Measurements from ENCODE around the gene CDKN2C.
A peak's percentile ranks its signal among the peaks of the same experiment; 100 is the strongest.

Gene CDKN2C

DNA sequence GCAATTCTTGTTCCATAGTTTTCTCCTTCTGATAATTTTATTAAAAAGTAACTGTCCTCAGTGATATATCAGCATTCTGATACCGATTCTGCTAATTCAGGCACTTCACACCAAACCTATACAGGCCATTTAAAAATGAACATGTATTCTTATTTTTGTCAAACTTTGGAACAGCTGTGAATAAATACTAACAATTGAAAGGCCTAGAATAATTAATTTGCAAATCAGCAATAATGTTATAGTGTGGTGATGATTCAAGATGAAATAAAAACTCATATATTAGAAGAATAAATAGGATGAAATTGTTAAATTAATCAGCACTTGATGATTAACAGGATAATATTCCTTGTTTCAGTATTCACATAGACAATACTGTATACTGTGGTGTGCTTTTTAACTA is 9.9 kb downstream of the CDKN2C start:
- peak overlapping the region; percentile 85; the same call in 1 of the 2 replicates for H3K4me3 ChIP-seq (ENCODE audit: low read depth, low read length)
- TF ChIP-seq, protein P1, sequence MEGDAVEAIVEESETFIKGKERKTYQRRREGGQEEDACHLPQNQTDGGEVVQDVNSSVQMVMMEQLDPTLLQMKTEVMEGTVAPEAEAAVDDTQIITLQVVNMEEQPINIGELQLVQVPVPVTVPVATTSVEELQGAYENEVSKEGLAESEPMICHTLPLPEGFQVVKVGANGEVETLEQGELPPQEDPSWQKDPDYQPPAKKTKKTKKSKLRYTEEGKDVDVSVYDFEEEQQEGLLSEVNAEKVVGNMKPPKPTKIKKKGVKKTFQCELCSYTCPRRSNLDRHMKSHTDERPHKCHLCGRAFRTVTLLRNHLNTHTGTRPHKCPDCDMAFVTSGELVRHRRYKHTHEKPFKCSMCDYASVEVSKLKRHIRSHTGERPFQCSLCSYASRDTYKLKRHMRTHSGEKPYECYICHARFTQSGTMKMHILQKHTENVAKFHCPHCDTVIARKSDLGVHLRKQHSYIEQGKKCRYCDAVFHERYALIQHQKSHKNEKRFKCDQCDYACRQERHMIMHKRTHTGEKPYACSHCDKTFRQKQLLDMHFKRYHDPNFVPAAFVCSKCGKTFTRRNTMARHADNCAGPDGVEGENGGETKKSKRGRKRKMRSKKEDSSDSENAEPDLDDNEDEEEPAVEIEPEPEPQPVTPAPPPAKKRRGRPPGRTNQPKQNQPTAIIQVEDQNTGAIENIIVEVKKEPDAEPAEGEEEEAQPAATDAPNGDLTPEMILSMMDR (IDR thresholded peaks at IDR 0.05; ENCODE audit: low read depth, low read length, missing control alignments), result no peak
- no peak for DNase-seq (ENCODE audit: low read depth)

DNA sequence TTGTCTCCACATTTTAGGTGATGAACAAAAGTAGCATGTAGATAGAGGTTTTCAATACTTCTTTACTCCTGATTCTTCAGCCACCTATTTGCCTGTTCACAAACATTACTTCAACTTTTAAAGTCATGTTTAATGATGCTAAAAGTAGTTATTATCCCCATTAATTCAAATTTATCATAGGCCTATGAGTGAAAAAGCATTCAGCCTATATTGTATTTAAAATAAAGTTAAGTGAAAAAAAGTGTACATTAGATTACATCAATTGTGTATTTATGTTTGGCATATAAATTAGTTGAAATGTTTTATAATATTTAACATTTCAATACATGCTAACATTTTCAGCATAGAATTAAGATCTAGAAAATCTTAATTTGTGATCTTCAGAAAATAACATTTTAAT is 10.5 kb downstream of the CDKN2C start:
- no peak overlapping the region for H3K4me3 ChIP-seq (ENCODE audit: low read depth, low read length)

DNA sequence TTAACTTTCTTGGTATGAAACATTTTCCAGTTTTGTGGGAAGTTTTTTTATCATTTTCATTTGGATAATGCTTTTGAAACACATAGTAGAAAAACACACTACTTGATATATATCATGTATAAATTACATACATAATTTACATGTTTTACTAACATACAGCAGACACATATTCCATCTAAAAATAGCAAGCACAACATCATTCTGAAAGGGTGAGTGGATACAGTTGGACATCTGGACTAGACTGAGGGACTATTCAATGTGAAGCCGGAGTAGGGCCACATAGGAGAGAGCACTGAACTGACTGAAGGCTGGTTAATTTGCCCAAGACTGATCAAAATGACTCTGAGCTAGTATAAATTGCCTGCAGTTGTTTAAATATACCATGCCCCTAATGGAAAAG is 11.7 kb downstream of the CDKN2C start:
- H3K4me3 ChIP-seq (ENCODE audit: low read depth, low read length), result no peak overlapping the region; the same call in 1 of the 2 replicates
- no peak for DNase-seq (ENCODE audit: low read depth)

More for the DNA sequence above, 10.5 kb downstream of the CDKN2C start:
- no peak for DNase-seq (ENCODE audit: low read depth)
- TF ChIP-seq, protein P1 (IDR thresholded peaks at IDR 0.05; ENCODE audit: low read depth, low read length, missing control alignments), result no peak

DNA sequence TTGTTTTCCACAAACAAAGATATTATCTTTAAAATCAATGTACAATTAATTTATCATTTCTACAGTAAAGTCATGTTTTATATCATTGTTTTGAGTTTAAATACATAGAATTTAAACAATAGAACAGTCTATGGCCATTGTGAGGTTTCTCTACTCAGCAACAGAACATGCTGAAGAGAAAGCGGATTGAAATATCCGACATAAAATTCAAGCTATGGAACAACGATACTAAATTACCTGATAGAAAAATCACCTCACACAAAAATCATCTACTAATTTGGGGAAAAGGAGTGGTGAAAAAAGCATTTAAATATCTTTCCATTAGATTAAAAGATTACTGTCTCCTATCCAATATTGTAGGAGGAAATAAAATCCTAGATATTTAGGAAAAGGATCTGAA is 12.6 kb downstream of the CDKN2C start:
- no peak for DNase-seq (ENCODE audit: low read depth)
- H3K4me3 ChIP-seq (ENCODE audit: low read depth, low read length), result no peak overlapping the region
- TF ChIP-seq, protein P1 (IDR thresholded peaks at IDR 0.05; ENCODE audit: low read depth, low read length, missing control alignments), result no peak

More for the DNA sequence above, 11.7 kb downstream of the CDKN2C start:
- TF ChIP-seq, protein P1 (IDR thresholded peaks at IDR 0.05; ENCODE audit: low read depth, low read length, missing control alignments), result no peak

DNA sequence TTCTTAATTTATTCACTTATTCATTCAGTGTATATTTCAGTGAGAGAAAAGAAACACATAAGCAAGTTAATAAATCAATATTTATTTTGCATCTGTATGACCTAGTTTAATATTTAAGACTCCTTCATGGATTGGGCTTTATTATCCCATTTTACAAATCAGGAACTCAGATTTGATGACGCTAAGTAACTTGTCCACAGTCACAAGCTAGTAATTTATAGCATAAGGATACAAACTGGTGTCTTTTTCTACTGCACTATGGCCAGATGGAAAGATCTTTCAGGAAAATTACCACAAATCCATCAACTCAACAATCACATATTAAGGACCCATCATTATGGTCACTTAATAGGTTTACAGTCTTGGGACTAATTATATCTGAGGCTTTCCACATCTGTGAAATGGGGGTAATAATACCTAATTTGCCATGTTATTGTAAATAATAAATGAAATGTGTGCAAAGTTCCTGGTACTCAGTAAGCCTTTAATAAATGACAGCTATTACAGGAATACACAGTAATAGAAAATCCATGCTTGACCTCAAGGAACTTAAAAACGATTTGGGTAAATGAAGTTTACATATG is 13.3 kb downstream of the CDKN2C start:
- TF ChIP-seq, protein P1 (IDR thresholded peaks at IDR 0.05; ENCODE audit: low read depth, low read length, missing control alignments), result no peak
- H3K4me3 ChIP-seq (ENCODE audit: low read depth, low read length), result no peak overlapping the region
- DNase-seq (ENCODE audit: low read depth), result no peak

DNA sequence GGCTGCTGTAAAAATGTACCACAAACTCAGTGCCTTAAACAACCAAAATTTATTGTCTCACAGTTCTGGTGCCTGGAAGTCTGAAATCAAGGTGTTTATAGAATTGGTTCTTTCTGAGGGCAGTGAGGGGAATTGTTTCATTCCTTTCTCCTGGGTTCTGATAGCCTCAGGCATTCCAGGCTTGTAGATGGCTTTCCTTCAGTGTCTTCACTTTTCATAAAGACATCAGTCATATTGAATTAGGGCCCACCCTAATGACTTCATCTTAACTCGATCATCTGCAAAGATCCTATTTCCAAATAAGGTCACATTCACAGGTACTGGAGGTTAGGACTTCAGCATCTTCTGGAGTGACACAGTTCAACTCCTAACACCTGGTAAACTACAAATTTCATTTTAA is 15.0 kb downstream of the CDKN2C start:
- TF ChIP-seq, protein P1 (IDR thresholded peaks at IDR 0.05; ENCODE audit: low read depth, low read length, missing control alignments), result no peak
- no peak for DNase-seq (ENCODE audit: low read depth)
- no peak overlapping the region for H3K4me3 ChIP-seq (ENCODE audit: low read depth, low read length)

DNA sequence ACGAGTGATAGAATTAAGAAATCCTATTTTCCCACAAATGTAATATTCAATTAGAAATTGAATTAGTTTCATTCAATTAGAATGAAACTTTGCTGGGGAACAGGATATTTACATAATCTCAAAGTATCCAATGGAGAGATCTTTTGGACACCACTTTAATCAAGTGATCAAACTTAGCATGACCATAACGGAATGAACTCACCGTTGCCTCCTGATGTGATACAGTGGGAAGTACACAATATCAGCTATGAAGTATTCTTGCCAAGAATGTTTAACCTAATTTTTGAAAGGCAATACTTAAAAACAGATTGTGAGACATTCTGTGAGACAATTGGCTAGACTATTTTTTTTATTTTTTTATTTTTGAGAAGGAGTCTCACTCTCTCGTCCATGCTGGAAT is 16.6 kb downstream of the CDKN2C start:
- DNase-seq (ENCODE audit: low read depth), result no peak
- TF ChIP-seq, protein P1 (IDR thresholded peaks at IDR 0.05; ENCODE audit: low read depth, low read length, missing control alignments), result no peak

More for the DNA sequence above, 16.6 kb downstream of the CDKN2C start:
- H3K4me3 ChIP-seq (ENCODE audit: low read depth, low read length), result no peak overlapping the region

All from GM12864 (cell line).